Coronary artery (tissue), 2 donors: ENCODE data around the gene RPH3AL.

ENCODE experiments used
- DNase-seq: peaks from one replicate; pipeline ENCODE4 v3.0.0-alpha.2; 2017; ENCODE audit warnings: low spot score
- H3K27ac ChIP-seq, 2 donors: fragments of 200-600 bp; sonication (generic); one replicate each; pipeline ENCODE4 v1.5.1; 2016 to 2019
- H3K4me3 ChIP-seq: fragments of 200-600 bp; sonication (generic); 2 replicates; pipeline ENCODE4 v1.5.1; 2016; ENCODE audit warnings: mild to moderate bottlenecking, moderate library complexity
- TF ChIP-seq, protein P1 (sequence below): fragments of 200-600 bp; sonication (generic); IDR thresholded peaks from one replicate; pipeline ENCODE4 v1.5.1; 2019; ENCODE audit warnings: antibody characterized with exemption

The RPH3AL gene

DNA sequence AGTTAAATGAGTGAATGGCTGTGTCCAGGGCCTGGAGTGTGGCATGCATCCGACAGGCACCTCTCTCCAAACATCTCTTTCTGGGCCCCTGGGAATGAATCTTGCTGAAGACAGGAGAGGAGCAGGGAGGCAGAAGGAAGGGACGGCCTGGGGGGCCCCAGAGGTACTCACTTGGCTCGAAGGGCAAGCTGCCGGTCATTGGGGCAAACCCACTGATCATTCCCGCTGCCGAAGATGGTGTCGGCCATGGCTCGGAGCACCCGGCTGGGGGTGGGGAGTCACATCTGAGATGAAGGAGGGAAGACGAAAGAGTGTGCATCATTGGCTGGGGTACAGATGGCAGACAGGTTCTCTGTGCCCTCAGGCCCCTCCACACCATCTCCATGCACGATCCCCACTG is 25.3 kb downstream of the RPH3AL start:
- TF ChIP-seq, protein P1, sequence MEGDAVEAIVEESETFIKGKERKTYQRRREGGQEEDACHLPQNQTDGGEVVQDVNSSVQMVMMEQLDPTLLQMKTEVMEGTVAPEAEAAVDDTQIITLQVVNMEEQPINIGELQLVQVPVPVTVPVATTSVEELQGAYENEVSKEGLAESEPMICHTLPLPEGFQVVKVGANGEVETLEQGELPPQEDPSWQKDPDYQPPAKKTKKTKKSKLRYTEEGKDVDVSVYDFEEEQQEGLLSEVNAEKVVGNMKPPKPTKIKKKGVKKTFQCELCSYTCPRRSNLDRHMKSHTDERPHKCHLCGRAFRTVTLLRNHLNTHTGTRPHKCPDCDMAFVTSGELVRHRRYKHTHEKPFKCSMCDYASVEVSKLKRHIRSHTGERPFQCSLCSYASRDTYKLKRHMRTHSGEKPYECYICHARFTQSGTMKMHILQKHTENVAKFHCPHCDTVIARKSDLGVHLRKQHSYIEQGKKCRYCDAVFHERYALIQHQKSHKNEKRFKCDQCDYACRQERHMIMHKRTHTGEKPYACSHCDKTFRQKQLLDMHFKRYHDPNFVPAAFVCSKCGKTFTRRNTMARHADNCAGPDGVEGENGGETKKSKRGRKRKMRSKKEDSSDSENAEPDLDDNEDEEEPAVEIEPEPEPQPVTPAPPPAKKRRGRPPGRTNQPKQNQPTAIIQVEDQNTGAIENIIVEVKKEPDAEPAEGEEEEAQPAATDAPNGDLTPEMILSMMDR: no peak
- H3K27ac ChIP-seq: no peak overlapping the region
- no peak for DNase-seq
- no peak overlapping the region for H3K4me3 ChIP-seq

DNA sequence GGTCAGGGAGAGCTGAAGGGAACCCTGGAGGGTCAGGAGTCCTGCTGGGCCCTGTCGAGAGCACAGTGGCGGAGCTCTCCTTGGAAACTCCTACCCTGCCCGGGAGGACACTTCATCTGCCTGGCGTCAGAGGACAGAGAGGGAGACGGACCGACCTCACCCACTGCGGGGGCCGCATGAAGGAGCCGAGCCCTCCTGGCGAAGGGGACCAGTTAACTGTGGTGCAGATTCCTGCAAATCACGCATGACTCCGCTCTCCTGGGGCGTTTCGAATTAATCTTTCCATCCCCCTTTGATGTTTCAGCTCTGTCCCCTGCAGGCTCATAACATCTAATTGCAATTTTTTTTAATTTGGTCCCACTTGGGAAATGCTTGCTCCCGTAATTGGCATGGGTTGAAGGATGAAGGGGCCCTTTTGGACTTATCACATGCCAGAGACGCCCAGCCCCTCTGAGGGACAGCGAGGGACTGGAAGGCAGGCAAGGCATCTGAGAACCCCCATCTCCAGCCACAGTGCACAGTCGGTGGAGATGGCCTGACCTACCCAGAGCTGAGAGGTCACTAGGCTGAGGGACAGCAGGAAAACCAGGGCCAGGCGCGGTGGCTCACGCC is 26.5 kb downstream of the RPH3AL start:
- no peak for DNase-seq
- H3K27ac ChIP-seq: no peak overlapping the region
- TF ChIP-seq, protein P1: no peak
- H3K4me3 ChIP-seq: no peak overlapping the region

DNA sequence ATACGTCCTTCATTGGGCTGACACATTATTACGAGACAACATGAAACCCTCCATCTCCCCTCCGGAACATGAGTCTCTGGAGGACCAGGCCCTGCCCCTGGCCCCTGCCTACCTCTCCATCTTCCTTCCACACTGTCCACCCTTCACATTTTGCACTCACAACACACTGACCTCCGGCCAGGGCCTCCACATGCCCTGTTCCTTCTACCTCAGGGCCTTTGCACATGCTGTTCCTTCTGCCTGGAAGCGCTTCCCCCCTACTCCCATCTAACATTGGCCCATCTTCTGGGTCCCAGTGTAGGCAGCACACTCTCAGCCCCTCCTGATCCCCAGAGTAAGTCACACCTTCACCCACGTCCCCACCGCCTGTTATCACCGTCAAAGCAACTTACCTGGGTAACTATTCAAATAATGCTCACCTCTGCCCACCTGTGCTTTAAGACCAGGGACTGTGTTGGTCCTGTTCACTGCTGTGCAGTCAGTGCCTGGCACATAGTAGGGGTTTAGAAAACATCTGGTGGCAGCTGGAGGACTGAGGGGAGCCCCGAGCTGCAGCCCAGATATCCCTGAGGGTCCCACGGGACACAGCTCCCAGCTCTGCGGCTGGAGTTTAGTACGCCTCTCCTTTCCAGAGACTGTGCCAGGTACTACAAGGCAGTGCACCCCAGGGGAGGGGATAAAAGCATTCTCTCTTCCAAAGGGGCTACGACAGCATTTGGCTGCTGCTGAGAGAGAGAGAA is 27.2 kb downstream of the RPH3AL start:
- Histone ChIP-seq H3K27ac (no peak overlapping the region), H3K4me3 (no peak overlapping the region)
- TF ChIP-seq, protein P1: no peak
- DNase-seq: no peak

DNA sequence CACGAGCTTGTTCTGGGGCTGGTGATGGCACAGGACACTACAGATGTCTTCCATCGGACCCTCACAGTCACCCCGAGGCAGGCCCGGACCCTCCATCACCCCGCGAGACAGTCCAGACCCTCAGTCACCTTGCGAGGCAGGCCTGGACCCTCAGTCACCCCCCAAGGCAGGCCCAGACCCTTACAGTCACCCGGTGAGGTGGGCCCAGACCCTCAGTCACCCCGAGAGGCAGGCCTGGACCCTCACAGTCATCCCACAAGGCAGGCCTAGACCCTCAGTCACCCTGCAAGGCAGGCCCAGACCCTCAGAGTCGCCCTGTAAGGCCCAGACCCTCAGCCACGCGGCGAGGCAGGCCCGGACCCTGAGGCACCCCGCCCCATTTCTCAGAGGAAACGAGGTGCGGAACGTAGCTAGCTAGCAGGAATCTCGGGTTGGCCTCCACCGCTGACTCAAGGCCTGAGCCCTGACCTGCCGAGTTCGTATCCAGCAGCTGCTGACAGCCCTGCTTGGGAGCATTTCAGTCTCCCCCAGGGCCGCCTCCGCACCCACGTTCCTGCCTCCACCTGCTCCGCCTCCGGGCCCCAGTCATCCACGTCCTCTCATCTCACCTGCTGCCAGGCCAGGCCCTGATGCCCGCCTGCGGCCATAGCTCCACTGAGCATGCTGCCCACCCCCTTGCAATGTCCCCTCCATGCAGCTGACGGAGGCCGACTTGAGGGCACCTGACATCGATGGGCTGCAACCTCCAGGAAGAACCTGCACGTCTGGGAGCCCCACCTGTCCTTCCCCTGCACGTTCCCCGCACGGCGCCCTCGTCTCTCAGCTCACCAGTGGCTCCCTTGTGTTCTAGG is 28.7 kb downstream of the RPH3AL start:
- TF ChIP-seq, protein P1: no peak
- Histone ChIP-seq H3K27ac (no peak overlapping the region), H3K4me3 (no peak overlapping the region)
- DNase-seq: no peak

DNA sequence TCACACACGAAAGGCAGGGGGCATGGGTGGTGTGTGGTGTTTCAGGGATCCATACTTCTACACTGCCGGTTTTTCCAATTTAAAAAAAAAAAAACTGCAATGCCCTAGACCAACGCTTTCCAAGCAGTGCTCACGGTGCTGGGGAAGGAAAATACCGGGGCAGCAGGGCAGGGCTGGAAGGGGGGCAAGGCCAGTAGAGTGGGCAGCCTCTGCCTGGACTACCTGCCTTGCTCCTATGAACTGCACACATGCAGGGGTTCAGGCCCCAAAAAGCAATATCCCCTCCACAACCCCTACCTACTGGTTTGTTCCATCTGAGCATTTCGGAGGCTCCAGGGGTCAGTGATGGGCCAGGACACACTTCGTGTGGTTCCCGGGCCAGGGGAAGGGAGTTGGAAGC is 29.4 kb downstream of the RPH3AL start:
- no peak for DNase-seq
- TF ChIP-seq, protein P1: no peak
- Histone ChIP-seq H3K4me3 (no peak overlapping the region), H3K27ac (no peak overlapping the region)

DNA sequence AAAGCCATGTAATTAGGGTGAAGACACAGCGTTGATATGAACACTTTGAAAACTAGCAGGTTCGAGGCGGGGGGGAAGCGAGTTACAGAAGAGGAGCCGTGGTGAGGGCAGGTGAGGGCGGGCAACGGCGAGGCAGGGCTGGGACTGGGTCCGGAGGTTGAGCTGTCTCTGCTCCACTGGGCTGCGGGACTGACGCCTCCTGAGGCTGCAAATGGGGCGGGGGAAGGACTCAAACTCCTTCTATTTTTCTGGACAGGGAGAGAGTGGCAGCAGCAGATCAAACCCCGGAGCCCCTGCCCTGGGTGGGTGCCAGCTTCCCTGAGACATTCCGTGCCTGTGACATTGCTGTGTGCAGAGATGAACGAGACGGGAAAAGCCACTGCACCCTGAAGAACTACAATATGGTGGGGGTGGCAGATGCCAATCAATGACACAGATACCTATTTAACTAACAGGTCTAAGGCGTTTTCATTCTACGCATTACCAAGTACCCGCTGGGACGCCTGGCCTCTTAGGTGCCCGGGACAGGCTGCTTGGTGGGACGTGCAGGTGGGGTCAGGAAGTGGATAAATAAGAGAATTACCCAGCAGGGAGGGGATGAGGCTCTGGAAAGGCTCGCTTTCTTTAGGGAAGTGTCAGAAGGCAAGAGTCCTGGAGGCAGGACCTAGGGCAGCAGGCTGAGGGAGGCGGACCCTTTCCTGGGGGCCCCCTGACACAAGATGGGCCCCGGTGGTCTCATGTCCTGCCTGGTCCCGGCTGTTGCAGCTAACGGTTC is 30.4 kb downstream of the RPH3AL start:
- DNase-seq: no peak

More for the DNA sequence above, 30.4 kb downstream of the RPH3AL start:
- H3K4me3 ChIP-seq: no peak overlapping the region
- TF ChIP-seq, protein P1: no peak
- no peak overlapping the region for H3K27ac ChIP-seq
